NCI-H1105 treated with DMSO at 0.1 percent for 48 hours (cell line): ENCODE results near the gene TFEB.
A peak's percentile ranks its signal among the peaks of the same experiment; 100 is the strongest.

Experiments used
- DNase-seq: peaks from one replicate; lab custom pipeline; 2025; lab: John Stamatoyannopoulos, UW

Gene TFEB

DNA sequence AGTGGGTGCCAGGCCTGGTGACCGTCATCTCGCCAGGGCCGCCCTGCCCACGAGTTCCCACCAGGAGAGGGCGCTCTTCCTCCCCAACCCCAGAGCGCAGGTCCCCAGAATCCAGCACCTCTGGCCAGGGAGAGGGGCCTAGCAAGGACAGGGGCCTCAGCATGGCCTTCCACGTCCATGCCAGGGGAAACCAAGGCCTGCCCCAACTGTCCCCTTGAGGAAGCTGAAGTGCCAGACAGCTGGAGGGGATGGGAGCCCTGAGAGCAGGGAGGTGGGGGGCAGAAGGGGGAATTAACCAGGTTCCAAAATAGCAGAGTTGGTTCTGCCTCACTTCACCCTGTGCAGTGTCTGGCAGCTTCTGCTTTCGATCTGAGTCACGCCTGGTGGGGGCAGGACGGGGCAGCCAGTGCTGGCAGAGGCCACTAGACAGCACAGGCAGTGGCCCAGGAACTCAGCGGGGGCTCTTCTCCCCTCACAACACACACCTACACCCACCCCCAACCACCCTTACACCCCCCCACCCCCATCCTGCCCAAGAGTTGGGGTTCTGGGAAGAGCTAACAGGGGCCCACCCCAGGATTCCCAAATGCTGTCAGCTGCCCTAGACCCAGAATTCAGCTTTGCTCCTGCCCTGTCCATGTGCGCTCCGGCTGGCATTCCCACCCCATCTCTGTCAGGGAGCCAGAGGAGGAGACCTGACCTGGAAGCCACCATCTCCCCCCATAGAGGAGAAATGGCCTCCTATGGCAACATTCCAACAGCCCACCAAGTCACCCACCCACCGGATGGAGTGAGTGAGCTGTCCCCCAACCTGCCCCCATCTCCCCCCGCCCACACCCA lies 29.2 kb downstream of the TFEB start:
- DNase-seq = no peak

DNA sequence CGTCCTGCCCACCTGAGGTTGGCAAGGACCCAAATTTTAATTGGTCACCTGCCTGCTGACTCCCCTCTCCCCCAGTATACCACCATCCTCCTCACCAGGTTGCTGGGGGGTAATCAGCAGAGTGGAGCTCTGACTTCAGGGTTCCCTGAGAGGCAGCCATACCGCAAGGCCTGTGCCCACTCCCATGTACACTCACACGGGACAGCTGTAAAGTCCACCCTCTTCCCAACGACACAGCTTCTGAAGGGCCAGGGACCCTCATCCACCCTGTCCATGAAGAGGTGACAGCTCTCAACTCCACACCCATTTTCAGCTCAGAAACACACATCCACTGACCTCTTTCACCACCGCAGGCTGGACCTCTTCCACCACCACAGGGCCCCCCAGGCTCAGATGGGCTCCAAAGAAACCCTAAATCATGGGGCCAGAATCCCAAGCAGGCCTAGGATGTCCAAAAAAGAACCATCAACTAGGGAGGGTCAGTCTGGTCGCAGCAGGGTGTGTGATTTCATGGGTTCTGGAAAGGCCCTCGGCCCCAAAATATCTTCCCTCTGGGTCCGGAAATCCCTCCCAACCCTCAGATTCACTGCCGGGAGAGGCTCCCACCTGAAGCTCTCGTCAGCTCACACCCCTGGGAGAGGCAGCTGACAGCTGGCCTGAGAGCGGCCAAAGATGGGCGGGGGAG lies 30.0 kb downstream of the TFEB start:
- DNase-seq = peak; percentile 30

DNA sequence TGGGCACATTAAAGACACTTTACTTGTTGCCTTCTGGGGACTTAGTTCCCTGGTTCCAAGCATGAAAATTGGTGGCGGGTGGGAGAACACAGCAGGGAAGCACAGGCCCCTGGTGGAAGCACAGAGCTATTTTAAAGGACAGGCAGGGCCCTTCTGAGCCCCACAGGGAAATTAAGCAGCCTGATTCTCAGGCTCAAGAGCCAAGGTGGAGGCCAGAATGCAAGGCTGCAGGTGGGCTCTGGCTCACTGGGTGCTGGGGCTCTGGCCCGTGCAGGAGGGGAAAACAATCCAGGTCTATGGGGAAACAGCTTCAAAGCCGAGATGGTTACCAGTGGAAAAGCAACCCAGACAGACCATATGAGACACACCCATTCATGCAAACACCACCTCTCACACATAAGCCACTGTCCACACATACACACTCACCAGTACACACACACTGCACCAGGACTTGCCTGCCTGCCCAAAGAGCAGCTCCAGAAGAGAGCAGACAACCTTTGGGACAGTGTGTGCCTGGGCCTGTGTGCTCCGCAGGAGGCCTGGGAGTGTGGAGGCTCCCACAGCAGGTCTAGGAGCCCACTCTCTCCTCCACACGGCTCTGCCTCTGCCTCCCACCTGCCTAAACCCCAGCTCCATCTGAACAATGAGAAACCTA lies 30.6 kb downstream of the TFEB start:
- no peak for DNase-seq

DNA sequence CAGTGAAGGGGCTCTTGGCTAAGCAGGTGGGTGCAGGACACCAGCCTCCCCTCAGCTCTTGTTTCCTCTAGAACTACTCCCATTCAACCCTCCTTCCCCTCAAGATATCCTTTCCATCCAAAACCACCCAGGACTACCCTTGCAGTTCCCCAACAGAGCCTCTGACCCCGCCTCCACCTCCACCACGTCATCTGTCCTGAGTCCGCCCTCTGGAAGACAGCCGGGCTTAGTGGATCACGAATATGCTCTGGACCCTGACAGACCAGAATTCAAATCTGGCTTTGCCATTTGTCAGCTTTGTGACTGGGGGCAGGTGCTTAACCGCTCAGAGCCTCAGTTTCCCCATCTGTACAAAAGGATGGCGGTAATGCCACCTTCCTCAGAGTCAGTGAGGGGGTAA lies 31.4 kb downstream of the TFEB start:
- no peak for DNase-seq

DNA sequence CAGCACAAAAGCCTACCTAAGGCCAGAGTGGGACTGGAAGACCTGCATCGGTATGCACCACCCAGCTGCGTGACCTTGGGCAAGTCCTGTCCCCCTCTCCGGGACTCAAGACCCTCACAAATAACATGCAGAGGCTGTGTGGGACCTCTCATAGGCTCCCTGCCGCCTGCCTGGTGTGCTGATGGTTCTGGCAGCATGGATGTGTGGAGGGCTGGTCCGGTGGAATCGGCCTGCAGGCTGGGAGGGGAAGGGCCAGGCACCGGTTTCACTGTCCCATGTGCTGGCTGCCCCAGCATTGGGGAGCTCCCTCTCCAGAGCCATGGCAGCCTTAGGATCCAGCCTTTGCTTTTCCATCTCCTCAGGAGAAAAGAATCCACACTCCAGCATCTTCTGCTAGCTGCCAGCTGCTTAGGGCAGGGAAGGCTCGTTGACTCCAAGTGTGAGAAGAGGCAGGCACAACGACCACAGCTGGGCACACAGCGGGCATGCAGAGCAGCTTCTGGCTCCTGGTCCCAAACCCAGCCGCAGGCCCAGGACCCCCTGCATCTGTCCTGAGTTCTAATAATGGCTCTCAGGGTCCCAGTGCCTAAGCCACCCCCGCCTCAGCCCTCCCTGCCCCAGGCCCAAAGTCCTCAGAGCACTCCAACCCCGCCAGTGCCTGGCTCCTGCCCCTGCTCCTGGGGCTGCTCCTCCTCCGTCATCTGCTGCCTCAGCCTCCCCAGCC lies 32.5 kb downstream of the TFEB start:
- DNase-seq = no peak

DNA sequence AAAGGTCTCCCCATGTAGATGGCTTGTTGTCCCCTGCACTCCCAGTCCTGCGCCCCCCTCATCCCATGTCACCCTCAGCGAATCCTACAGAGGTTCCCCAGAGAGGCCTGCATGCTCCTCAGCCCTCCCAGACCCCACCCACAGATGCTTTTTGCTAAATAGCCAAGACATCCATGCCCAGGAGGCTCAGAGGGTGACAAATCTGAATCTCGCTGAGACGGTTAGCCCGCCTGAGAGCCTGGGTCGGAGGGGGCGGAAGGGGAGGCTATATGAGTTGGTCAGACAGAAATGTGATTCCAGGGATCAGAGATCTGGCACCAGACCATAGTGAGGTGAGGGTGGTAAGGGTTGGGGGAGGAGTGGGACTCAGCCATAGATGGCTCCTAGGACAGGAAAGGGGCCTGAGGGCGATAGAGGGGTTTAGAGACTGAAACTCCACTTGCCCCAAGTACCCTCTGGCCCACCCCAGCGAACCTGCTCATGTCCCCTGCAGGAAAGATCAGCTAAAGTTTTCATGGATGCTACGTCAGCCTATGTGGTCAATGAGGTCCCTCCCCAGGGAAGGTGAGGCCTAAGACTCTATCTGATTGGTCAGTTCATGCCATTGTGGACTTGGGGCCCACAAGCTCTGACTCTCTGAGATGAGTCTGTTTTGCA lies 33.2 kb downstream of the TFEB start:
- no peak for DNase-seq

DNA sequence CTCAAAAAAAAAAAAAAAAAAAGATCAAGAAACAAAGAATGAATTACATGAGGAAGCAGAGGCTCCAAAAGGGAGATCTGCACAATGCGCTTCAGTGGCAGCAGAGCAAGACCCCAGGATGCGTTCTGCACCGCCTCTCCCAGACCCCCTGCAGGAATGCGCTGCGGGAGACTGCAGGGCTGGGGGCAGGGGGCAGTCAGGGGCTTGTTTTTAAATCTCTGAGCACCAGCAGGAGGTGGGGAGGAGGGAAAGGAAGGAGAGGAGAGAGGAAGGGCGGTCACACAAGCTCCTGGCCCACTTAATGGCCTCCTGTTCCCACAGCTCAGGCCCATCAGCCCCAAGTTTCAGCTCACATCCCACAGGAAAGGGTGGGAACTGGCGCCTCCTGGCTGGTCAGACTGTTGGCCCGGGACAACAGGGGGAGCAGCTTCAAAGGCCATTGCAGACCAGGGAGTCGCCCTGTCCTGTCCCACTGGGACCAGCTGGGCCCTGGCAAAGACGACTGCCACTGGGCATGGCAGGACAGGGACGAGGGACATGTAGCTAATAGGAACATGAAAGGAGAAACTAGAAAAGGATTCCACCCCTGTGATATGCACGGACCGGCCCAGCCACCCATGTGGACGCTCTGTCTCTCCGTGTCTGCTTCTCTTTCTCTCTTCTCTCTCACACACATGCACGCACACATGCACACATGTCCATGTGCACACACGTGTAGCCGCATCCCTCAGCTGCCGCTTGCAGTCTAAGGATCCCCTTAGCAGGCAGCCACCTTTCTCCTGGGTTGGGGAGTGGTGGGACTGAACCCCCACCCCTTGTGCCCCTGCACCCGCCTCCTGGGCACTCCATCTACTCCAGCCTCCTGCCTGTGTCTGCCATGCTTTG lies 34.7 kb downstream of the TFEB start:
- no peak for DNase-seq

DNA sequence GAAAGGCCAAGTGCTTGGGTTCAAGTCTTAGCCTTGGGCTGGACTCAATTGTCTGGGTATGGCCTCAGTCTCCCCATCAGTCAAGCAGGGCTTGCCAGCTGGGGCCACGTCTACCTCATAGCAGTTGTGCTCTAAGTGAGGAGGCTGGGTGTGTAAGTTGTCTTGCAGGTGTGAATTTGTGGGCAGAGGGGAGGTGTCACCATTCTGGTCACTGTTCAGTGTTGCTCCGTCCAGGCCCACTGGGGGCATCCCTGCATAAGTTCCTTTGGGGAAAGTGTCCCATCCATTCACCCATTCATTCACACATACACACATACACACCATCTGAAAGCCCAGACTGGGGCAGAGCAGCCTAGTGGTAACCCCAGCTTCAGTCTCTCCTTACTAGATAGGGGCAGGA lies 36.3 kb downstream of the TFEB start:
- DNase-seq = no peak

DNA sequence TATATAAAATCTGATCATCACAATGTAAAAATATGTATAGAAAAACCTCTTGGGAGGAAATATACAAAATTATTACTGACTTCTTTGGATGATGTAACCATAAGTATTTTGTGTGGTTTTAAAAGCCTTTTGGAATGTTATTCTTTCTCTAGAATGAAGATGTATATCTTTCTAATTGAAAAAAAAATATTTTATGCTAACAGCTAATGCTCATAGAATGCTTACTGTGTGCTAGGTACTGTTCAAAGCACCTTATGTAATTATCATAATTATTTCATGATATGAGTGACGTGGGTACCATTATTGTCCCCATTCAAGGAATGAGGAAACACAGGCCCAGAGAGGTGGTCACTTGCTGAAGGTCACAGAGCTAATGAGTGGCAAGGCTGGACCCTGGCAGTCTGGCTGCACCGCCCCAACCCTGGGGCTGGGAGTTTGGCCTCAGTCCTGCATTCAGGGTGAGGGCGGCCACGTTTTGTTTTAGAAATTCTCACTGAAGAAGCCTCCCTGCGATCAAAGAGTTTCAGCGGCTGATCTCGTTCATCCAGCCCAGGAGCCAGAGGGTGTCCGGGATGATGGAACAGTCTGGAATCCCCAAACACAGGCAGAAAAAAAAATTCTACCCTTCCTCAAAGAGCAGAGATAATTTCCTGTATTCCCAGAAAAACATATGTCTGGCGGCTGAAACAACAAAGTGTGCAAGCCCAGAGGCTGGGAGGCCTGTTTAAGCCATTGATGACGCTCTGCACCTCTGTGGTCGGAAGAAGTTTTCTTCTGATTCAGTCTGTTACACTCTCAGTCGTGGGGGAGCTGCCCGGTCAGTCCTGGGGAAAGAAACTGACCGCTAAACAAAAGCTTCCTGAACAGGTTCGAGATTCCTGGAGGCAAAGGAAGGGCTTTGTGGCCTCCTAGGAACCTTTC lies 37.3 kb downstream of the TFEB start:
- DNase-seq = no peak

DNA sequence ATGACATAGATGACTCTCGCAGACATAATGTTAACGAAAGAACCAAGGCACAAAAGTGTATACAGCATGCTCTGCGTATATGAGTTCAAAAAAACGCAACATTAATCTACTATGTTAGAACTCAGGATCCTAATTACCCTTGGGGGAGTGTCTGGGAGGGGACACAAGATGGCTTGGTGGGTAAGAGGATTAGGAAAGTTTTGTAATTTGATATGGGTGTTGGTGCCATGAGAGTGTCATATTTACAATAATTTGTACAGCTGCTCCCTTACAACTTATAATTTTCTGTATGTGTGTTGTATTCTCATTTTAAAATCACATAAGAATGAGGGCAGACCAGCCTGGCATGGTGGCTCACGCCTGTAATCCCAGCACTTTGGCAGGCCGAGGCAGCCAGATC lies 38.6 kb downstream of the TFEB start:
- no peak for DNase-seq

DNA sequence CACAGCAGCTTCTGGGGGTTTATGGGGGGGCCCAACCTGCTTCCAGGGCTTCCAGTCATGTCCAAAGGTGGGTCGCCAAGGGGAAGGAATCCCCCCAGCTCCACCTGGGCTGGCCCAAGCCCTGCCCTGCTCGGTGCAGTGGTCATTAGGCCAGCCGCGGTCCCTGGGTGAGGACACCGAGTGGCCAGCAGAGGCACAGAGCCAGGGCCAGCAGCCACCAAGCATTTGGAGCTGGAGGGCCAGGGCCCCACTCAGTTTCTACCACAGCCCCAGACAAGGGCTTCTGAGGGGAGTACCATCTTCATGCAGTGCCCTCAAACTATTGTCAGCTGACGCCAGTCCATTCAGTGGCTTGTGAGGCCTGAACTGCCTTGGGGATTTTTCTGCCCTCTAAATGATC lies 39.6 kb downstream of the TFEB start:
- no peak for DNase-seq

DNA sequence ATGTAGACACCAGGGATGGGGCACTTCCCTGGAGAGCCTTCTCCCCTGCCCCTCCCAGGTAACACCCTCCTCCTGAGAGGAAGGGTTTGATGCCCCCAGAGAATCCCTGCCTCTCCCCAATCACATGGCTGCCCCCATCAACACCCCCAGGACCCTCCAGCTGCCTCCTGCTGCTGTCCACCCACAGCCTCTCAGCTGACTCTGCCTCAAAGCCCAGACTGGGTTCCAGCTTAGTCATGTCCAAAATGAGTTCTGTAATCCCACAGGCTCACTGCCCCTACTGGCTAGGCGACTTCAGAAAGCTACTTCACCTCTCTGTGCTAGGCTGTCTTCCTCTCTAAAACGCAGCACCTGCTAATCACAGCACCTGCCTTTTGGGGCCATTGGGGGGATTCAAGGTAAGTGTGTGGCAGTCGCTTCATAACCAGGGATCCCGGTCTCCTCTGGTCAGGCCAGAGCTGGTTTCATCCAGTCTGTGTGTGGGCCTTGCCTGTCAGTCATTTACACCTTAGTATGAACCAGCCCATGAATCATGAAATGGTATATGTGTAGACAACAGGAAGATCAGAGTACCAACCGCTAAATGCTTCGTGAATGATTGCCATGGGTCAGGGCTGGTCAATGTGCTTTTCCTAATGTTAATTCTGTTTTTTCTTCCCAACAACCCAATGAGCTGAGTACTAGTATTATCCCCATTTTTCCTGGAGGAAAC lies 40.4 kb downstream of the TFEB start:
- DNase-seq = no peak

DNA sequence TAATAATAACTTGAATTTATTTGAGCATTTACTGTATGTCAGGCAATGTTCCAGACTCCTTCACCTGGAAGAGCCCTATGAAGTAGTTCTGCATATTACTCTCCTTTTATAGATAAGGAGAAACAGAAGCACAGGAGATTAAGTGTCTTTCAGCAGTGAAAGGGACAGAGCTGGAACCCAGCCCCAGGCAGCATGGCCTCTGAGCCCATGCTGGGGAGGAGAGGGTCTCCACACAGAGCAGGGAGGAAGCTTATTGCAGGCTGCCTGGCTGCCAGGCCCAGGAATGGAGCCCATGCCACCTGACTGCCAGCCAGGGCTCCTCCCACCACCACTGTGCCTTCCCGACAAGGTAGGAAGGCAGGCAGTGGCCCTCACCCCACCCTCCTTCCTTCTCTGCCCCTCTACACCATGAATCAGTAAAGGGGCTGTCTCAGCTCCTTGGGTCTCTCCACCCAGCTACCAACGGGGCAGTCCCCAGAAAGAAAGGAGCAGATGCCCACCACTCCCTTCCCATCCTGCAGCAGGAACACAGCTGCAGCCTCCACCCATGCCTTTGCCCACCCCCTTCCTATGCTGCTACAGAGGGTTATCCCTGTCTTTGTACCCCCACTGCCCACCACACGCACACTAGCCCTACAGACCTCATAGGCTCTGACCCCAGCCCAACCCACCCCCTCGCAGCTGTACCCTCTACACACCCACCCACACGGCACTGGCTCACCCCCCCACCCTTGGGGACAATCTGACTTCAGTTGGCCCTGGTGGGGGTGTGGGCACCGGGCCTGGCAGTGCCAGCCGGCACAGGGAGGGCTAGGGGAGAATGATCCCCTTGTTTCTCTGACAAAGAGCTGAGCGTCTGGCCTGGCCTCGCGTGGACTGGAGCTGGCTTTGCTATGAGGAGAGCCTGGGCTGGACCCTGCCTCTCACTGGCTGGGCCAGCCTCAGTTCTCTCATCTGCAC lies 41.8 kb downstream of the TFEB start:
- no peak for DNase-seq

DNA sequence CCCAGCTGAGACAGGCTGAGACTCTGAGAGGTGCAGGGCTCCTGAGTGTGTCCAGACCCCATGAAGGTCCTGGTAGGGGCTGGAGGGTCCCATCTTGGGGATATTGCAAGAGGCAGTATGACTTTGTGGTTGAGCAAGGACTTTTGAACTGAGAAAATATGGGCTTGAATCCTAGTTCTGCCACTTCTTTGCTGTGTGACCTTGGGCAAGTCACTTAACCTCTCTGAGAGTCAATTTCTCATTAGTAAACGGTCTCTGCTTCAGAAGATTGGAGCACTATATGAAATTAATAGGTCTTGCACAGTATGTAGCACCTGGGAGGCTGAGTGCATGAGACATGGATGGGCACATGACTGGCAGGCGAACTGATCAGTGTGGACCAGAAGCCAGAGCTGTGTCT lies 42.7 kb downstream of the TFEB start:
- DNase-seq = no peak

DNA sequence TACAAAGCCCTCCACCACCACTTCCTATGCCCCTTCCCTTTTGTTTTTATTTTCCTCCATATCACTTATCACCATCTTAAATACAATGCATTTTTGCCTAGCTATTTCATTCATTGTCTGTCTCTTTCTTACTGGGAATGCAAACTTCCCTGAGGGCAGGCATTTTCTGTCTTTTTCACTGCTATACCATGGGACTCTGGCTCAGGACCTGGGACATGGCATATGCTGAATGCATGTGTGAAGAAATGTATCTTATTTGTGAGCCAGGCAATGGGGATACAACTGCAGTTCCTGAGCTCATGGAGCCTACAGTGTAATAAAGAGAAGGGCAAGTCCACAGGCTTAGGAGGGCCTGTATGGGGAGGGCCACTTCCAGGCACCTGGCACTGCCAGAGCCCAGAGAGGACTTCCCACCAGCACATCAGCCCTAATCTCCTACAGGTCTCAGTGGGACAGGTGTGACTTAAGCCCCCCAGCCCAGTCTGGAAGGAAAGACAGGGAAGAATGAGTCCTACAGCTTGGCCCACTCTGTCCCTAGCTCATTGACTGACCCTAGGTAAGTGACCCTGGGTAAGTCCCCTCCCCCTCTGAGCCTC lies 43.2 kb downstream of the TFEB start:
- DNase-seq = no peak

DNA sequence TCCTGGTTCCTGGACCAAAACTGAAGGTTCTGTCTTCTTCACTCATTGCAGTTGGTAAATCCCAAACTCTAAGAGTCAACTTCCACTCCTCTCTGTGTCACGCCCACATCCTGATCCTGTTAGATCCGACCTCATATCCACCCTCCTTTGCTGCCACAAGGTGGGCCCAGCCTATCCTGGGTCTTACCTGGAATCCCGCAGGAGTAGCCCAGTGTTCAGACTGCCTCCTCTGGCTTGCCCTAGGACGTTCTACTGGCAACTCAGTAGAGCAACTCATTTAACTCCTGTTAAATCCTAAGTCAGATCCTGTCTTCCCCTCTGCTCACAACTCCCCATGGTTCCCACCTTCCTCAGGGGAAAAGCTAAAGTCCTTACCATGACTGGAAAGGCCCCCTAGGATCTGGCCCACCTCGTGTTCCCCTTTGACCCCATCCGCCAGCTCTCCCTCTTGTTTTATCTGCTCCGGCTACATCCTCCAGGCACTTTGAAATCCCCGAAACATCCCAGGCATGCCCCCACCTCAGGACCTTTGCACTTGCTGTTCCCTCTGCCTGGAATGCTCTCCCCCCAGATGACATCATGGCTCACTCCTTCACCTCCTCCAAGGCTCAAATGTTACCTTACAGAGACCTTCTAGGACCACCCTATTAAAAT lies 43.9 kb downstream of the TFEB start:
- DNase-seq = no peak
